Measurements from ENCODE around the gene DNAI2.

- TF ChIP-seq POLR2A (IDR thresholded peaks at IDR 0.05) (no peak), CTCF (IDR thresholded peaks at IDR 0.05) (no peak)
Observed at GRCh38 chr17:74280093-74280513, 6.1 kb downstream of the DNAI2 start.
